ENCODE results near the gene TIGD3.
"Not testable (repeated sequence)": the region's sequence is repeated elsewhere in the genome, so short reads cannot be mapped to it uniquely, and the experiment has no call there.

The TIGD3 gene

DNA sequence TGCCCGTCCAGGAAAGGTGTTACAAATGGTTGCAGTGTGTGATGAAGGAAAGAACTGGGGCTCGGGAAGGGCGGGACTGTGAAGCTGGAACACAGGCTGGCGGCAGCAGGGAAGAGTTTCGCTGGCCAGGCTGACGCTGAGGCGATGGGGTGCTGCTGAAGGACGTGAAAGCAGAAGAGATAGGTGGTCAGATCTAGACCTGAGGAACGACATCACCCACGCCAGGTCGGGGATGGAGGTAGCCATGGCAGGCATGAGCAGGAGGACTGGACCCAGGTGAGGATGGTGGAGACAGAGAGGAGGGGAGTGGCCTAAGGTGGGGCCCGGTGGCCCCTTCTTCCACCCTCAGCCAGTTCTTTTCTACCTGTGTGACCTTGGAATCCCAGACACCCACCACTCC lies 30.7 kb upstream of the TIGD3 start:
- DNase-seq (ENCODE audit: low read depth in 1 of 2, low spot score in 1 of 2) = no peak

DNA sequence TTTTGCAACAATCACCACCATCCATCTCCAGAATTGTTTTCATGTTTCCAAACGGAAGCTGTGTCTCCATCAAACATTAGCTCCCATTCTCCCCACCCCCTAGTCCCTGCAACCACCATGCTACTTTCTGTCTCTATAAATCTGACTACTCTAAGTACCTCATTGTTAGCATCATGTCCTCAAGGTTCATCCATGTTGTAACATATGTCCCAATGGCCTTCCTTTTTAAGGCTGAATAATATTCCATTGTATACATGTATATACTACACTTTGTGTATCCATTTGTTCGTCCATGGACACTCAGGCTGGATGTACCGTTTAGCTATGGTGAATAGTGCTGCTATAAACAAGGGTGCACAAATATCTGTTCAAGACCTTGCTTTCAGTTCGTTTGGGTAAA lies 29.1 kb upstream of the TIGD3 start:
- DNase-seq (ENCODE audit: low read depth in 1 of 2, low spot score in 1 of 2) = no peak

DNA sequence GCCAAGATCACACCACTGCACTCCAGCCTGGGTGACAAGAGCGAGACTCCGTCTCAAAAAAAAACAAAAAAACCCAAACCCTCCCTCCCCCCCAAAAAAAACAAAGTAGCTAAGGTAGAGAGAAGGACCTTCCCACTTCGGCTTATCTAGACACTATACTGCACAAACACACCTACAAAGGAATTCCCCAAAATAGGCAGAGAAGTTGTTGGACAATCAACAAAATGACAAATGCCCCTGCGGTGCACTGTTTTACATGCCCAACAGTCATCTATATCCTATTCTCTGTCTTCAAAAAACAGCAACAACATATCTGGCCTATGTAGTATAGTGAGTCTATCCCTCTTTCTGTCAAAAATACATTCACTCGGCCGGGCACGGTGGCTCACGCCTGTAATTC lies 27.5 kb upstream of the TIGD3 start:
- DNase-seq (ENCODE audit: low read depth in 1 of 2, low spot score in 1 of 2) = no peak

DNA sequence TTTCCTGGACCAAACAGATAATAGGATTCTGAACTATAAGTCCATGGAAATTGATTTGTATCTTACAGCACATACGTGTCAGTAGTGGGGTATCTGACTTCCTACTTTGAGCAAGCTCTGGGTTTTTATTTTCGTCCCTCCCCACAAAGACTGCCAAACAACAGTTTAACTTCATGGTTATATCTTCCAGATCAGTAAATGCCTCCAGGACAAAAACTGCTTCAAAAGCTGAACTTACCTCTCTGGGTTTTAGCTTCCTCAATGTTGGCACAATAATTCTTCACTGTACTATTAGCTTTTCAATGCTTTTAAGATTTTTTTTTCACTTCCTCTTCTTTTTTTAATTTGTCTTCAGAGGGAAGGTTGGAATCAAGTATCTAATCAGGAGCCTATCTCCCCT lies 25.1 kb upstream of the TIGD3 start:
- no peak for DNase-seq (ENCODE audit: low read depth in 1 of 2, low spot score in 1 of 2)

DNA sequence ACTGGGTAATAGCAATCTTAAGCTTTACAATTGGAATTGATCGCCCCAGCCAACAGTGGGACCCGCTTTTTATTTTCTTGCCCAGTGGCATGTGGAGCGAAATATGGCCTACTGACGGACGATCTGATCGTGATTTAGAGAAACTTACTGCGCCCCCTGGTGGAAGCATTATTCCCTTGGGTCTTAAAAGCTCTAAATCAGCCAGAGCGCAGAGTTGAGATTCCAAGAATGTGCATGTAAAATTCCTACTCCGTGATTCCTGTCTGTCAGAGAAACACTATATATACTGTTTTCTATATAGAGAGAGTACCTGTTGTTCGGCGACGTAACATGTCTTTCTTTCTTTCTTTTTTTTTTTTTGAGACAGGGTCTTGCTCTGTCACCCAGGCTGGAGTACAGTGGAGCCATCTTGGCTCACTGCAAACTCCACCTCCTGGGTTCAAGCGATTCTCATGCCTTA lies 24.6 kb upstream of the TIGD3 start:
- DNase-seq (ENCODE audit: low read depth in 1 of 2, low spot score in 1 of 2) = peak; percentile 65 to 90

DNA sequence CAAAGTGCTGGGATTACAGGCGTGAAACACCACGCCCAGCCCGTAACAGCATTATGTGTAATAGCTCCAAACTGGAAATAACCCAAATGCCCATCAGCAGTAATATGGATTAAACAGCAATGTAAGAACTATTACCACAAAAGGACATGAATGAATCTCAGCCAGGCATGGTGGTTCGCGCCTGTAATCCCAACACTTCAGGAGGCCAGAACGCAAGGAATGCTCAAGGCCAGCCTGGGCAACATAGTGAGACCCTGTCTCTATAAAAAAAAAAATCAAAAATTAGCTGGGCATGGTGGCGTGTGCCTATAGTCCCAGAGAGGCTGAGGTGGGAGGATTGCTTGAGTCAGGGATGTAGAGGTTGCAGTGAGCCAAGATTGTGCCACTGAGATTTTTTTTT lies 24.0 kb upstream of the TIGD3 start:
- no peak for DNase-seq (ENCODE audit: low read depth in 1 of 2, low spot score in 1 of 2)

DNA sequence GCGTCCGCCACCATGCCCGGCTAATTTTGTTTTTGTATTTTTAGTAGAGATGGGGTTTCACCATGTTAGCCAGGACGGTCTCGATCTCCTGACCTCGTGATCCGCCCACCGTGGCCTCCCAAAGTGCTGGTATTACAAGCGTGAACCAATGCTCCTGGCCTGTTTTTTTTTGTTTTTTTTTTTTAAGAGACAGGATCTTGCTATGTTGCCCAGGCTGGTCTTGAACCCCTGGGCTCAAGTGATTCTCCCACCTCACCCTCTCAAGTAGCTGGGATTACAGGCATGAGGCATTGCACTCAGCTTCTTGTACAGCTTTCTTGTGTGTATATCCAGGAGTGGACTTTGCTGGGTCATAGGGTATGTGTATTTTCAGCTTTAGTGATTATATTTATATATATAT lies 22.0 kb upstream of the TIGD3 start:
- not testable (repeated sequence) for DNase-seq (ENCODE audit: low read depth in 1 of 2, low spot score in 1 of 2)

DNA sequence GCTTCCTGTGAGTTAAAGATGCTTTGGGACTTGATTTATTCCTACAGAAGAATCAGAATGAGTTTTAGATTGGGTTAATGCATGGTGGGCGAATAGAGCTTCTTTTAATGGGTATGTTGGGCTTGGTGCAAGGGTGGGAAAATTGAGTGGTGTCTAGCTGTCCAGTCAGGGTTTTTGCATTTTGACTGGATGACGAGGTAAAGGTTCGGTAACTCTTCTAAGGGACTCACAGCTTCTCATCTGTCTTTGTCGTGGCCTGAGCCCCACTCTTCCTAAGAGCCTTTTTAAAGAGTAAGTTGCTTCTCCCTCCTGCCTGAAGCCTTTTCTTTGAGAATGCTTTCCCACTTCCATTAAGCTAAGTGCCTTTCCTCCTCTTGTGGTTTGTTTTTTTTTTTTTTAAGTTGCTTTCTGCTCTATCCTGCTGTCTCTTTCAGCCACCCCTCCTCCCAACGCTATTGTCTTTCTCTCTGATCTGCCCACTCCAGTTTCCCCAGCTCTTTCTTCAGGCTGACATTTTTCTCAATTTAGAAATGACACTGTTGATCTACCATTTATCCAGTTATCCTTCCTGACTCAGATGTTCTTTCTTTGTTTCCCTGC lies 19.8 kb upstream of the TIGD3 start:
- DNase-seq (ENCODE audit: low read depth in 1 of 2, low spot score in 1 of 2) = no peak

DNA sequence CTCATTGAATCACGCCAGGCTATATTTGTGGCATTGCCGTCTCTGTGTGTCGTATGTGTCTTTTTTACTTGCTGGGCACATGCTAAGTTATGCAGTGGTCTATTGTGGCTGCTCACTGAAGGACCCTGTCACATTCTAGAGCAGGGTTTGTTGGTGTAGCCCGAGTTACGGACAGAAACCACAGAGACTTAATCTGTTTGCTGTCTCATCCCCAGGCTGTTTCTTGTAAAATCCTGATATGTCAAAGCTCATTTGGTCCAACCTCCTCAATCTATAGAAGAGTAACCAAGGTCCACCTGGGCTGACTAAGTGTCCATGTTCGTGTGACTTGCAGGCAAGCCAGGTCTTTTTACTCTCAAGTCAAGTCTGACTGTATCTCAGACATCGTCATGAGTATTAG lies 15.9 kb upstream of the TIGD3 start:
- DNase-seq (ENCODE audit: low read depth in 1 of 2, low spot score in 1 of 2) = no peak

DNA sequence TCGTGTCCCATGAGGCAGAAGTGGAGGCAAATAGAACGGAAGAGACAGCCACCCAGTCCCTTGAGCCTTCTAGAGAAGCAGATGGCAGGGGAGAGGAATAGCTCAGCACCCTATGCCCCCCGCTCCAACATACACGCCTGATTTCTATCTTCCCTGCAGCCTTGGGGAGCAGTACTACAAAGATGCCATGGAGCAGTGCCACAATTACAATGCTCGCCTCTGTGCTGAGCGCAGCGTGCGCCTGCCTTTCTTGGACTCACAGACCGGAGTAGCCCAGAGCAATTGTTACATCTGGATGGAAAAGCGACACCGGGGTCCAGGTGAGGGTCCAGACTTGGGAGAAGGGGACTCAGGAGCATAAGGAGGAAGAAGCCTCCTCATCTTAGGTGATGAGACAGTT lies 14.3 kb upstream of the TIGD3 start:
- DNase-seq (ENCODE audit: low read depth in 1 of 2, low spot score in 1 of 2) = no peak

DNA sequence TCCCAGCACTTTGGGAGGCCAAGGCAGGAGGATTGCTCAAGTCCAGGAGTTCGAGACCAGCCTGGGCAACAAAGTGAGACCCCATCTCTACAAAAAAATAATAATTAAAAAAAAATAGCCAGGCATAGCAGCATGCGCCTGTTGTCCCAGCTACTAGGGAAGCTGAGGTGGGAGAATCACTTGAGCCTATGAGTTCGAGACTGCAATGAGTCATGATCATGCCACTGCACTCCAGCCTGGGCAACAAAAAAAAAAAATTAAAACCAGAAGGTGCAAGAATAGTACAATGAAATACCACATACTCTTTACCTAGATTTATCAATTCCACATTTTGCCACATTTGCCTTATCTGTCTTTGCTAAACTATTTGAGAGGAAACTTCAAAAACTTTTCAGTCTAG lies 12.7 kb upstream of the TIGD3 start:
- no peak for DNase-seq (ENCODE audit: low read depth in 1 of 2, low spot score in 1 of 2)

DNA sequence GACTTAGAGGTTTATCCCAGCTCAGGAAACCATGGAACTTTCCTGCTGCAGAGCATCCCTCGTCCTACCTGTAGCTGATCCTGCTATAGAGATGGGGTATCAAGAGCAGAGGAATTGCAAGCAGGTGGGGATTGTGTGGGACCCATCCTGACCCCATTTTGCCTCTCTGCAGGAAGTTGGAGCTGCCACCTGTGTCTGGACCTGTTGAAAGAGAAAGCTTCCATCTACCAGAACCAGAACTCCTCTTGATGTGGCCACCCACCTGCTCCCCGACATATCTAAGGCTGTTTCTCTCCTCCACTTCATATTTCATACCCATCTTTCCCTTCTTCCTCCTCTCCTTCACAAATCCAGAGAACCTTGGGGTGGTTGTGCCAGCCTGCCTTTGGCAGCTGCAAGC lies 3.0 kb upstream of the TIGD3 start:
- DNase-seq (ENCODE audit: low read depth in 1 of 2, low spot score in 1 of 2) = no peak

DNA sequence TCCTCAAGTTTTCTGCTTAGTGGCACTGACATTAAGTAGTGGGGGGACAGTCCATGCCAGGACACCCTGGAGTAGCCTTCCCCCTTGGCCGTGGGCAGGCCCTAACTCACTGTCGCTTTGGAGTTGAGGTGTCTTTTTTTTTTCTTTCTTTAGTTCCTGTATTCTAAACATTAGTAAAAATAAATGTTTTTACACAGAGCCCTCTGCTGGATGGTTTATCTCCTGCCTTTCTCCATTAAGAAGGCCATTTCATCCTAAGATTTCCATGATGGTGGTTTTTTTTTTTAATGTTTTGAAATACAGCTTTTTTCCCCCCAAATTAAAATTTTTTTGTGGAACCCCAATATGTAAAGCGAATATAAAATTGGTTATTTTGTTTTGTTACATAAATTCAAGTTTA lies 1.8 kb upstream of the TIGD3 start:
- DNase-seq (ENCODE audit: low read depth in 1 of 2, low spot score in 1 of 2) = no peak

DNA sequence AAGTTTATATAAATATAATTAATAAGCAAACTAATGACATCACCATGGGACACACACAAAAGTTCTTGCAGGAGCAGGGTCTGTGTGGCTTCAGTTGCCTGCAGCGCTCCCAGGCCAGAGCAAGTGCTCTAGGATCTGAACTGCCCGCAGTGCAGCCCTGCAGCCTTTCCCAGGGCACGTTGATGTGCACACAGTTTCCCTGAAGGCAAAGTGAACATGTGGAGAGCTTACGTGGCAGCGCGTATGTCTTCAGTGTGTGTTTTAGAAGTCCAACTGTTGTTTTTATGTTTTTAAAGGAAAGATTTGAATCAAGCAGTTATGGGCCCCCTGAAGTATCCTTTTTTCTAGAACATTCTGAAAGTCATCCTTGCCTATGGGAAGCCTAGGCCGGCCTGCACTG lies 1.2 kb upstream of the TIGD3 start:
- no peak for DNase-seq (ENCODE audit: low read depth in 1 of 2, low spot score in 1 of 2)

DNA sequence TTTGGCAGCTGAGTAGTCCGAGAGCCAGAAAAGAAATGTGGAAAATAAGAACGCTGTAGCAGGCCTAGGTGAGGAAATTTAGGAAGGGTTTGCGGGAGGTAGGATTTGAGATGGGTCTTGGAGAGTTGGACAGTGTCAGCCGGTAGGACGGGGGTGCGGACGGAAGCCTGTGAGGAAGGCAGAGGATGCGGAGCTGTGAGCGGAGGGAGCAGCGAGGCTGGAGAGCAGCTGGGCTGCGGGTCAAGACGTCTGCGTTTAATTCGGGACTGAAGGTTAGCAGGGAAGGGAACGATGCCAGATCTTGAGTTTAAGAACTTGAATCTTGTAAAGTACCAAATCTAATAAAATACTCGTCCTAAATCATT lies 669 bp upstream of the TIGD3 start:
- DNase-seq (ENCODE audit: low read depth in 1 of 2, low spot score in 1 of 2) = no peak

DNA sequence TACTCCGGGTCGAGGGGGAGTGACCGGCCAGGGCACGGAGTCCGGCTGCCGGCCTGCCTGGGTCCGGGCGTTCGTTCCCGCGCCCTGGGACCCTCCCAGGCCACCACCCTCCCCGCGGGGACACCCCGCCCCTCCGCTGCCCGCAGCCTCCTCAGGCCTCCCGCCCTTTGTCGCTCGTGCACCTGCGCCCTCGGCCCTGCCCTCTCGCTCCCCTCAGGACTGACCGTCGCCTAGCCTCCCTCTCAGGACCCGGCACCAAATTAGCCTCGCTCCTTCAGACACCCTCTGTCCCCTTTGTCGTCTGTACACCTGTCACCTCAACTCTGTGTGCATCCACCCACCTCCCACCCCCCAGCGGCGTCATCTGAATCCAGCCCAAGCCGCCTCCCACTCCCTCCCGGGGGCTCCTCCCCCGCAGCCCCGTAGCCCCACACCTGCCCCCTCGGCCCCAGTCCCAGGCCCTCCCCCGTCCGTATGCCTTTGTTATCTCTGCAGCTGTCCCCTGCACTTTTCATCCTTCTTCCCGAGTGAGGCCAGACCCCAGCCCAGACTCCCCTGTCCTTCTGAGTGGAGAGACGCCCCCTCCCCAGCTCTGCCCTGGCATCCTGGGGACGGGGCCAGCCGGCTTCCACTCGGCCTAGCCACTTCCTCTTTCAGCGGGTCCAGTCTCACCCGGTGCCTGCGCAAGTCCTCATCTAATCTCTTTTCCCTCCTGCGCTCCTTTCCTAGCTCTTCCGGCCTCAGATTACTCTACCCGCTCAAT lies 643 bp downstream of the TIGD3 start:
- peak in 1 of 2 donors; percentile 24 for DNase-seq (ENCODE audit: low read depth in 1 of 2, low spot score in 1 of 2)

DNA sequence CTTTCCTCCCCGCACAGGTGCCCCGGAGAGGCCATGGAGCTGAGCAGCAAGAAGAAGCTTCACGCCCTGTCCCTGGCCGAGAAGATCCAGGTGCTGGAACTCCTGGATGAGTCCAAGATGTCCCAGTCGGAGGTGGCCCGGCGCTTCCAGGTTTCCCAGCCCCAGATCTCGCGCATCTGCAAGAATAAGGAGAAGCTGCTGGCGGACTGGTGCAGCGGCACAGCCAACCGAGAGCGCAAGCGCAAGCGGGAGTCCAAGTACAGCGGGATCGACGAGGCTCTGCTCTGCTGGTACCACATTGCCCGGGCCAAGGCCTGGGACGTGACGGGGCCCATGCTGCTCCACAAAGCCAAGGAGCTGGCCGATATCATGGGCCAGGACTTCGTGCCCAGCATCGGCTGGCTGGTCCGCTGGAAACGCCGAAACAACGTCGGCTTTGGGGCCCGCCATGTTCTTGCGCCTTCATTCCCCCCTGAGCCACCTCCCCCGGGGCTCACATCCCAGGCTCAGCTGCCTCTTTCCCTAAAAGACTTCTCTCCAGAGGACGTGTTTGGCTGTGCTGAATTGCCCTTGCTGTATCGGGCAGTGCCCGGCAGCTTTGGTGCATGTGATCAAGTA lies 1.3 kb downstream of the TIGD3 start:
- no peak for DNase-seq (ENCODE audit: low read depth in 1 of 2, low spot score in 1 of 2)

DNA sequence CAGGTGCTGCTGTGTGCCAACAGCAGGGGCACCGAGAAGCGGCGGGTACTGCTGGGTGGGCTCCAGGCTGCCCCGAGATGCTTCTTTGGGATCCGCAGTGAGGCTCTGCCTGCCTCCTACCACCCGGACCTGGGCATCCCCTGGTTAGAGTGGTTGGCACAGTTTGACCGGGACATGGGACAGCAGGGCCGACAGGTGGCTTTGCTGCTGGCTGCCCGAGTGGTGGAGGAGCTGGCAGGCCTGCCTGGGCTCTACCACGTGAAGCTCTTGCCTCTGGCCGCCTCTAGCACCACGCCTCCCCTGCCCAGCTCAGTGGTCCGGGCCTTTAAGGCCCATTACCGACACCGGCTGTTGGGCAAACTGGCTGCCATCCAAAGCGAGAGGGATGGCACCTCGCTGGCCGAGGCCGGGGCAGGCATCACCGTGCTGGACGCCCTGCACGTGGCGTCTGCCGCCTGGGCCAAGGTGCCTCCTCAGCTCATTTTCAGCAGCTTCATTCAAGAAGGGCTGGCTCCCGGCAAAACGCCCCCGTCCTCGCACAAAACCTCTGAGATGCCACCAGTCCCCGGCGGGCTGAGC lies 1.9 kb downstream of the TIGD3 start:
- no peak for DNase-seq (ENCODE audit: low read depth in 1 of 2, low spot score in 1 of 2)

DNA sequence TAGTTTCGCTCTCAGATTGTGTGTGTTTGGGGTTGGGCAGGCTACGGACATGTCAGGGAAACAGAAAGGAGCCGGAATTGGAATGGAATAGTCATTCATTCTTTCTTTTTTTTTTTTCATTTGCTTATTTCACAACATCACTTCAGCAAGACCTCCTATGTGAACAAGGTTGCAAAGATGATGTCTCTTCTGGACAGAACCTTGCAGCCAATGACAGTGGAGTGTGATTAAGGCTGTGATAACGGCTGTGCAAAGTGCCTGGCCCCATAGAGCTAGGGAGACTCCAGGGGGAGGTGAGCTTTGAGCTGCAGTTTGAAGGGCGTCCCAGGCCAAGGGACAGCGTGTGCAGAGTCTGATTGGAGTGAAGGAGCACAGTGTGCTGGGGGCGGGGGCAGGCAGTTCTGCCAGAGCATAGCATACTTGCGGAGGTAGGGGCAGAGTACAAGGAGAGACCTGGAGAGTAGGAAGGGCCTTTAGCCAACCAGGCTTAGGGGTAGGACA lies 3.4 kb downstream of the TIGD3 start:
- DNase-seq (ENCODE audit: low read depth in 1 of 2, low spot score in 1 of 2) = no peak

DNA sequence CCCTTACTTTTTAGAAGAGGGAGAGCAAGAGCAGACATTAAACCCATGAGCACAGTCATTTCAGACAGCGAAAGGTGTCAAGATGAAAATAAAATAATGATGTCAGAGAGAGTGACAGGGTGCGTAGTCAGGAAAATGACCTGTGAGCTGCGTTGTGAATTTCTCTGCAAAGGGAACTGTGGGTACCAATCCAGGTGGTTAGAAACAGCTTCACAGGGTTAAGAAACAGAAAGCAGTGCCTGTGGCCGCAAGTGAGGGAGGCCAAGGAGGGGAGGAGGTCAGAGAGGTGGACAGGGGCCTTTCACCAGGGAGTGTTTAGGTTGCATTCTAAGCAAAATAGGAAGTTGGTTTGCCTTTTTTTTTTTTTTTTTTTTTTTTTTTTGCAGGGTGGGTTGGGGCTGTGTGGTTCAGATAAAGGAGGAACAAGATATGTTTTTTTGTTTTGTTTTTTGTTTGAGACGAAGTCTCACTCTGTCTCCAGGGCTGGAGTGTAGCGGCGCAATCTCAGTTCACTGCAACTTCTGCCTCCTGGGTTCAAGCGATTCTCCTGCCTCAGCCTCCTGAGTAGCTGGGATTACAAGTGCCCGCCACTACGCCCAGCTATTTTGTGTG lies 7.9 kb downstream of the TIGD3 start:
- DNase-seq (ENCODE audit: low read depth in 1 of 2, low spot score in 1 of 2) = no peak

DNA sequence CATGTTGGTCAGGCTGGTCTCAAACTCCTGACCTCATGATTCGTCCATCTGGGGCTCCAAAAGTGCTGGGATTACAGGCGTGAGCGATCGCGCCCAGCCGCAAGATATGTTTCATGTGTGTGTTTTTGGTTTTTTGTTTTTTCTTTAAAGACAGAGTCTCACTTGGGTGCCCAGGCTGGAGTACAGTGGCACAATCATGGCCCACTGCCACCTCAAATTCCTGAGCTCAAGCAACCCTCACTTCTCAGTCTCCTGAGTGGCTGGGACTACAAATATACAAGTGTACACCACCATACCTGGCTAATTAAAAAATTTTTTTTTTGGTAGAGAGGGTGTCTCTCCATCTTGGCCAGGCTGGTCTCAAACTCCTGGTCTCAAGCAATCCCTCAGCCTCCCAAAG lies 8.4 kb downstream of the TIGD3 start:
- no peak for DNase-seq (ENCODE audit: low read depth in 1 of 2, low spot score in 1 of 2)

DNA sequence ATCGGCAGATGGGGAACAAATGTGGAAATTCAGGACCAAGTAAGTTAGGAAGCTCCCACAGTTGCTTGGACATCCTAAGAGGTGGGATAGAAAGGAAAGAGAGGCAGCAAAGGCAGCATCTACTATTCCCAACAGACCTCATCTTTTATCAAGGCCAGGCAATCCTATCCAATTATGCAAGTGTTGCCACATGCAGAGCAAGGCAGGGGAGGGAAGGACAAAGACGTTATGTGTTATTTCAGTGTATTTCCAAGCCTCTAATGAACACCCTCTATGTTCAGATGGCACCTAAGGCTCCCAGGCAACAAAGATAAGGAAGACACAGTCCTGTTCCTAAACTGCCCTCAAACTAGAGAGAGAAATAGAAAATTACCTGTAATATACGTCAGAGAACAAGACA lies 9.2 kb downstream of the TIGD3 start:
- no peak for DNase-seq (ENCODE audit: low read depth in 1 of 2, low spot score in 1 of 2)
